ENCODE data around the gene TENT4A.

The TENT4A gene

GRCh38 chr5:6733411-6734242, 20.4 kb downstream of the TENT4A start:
- DNase-seq (ENCODE audit: low read depth): no peak

GRCh38 chr5:6734243-6734700, 21.0 kb downstream of the TENT4A start:
- DNase-seq (ENCODE audit: low read depth): no peak

GRCh38 chr5:6734781-6735180, 21.5 kb downstream of the TENT4A start:
- no peak for DNase-seq (ENCODE audit: low read depth)

GRCh38 chr5:6736106-6736505, 22.9 kb downstream of the TENT4A start:
- no peak for DNase-seq (ENCODE audit: low read depth)

- no peak for DNase-seq (ENCODE audit: low read depth)
Measured at GRCh38 chr5:6736524-6737042, 23.4 kb downstream of the TENT4A start.

GRCh38 chr5:6737043-6737941, 24.1 kb downstream of the TENT4A start:
- DNase-seq (ENCODE audit: low read depth): no peak

GRCh38 chr5:6739603-6740002, 26.4 kb downstream of the TENT4A start:
- DNase-seq (ENCODE audit: low read depth): no peak

- DNase-seq (ENCODE audit: low read depth): no peak
Measured at GRCh38 chr5:6740586-6741150, 27.4 kb downstream of the TENT4A start.

- DNase-seq (ENCODE audit: low read depth): no peak
Measured at GRCh38 chr5:6742081-6742758, 29.0 kb downstream of the TENT4A start.

- DNase-seq (ENCODE audit: low read depth): no peak
Measured at GRCh38 chr5:6743161-6743560, 29.9 kb downstream of the TENT4A start.

GRCh38 chr5:6744841-6745705, 31.8 kb downstream of the TENT4A start:
- DNase-seq (ENCODE audit: low read depth): no peak

- no peak for DNase-seq (ENCODE audit: low read depth)
Measured at GRCh38 chr5:6745706-6746222, 32.5 kb downstream of the TENT4A start.

- DNase-seq (ENCODE audit: low read depth): no peak
Measured at GRCh38 chr5:6746244-6746643, 33.0 kb downstream of the TENT4A start.

- no peak for DNase-seq (ENCODE audit: low read depth)
Measured at GRCh38 chr5:6747103-6747502, 33.9 kb downstream of the TENT4A start.

GRCh38 chr5:6748142-6748541, 34.9 kb downstream of the TENT4A start:
- DNase-seq (ENCODE audit: low read depth): no peak

GRCh38 chr5:6749026-6749716, 35.9 kb downstream of the TENT4A start:
- no peak for DNase-seq (ENCODE audit: low read depth)

- no peak for DNase-seq (ENCODE audit: low read depth)
Measured at GRCh38 chr5:6750142-6750840, 37.1 kb downstream of the TENT4A start.

GRCh38 chr5:6750951-6751685, 37.9 kb downstream of the TENT4A start:
- DNase-seq (ENCODE audit: low read depth): no peak

GRCh38 chr5:6752236-6752635, 39.0 kb downstream of the TENT4A start:
- no peak for DNase-seq (ENCODE audit: low read depth)

All from GM04503 (cell line).